ENCODE results near the gene STPG3. TPM values are rescaled to one million over a fixed set of nuclear protein-coding genes. Genes with fewer than 3 reads are reported as not detected.

The STPG3 gene
- total and polyA plus RNA-seq, 2 experiments from 2014 or later = not detected

DNA sequence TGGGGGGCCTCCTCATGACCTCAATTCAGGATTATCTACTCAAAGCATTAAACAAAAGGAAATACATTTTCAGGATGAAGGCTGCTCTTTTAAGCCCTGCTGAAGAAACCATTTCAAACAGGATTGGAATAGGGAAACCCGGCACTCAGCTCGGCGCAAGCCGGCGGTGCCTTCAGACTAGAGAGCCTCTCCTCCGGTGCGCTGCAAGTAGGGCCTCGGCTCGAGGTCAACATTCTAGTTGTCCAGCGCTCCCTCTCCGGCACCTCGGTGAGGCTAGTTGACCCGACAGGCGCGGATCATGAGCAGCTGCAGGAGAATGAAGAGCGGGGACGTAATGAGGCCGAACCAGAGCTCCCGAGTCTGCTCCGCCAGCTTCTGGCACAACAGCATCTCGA is 46.4 kb upstream of the STPG3 start:
- H3K27ac ChIP-seq (ENCODE audit: low read depth) = no peak overlapping the region
- H3K4me2 ChIP-seq = peak overlapping the region; percentile 98
- no peaks in the 10 kb centered on the region for H3K36me3 ChIP-seq (ENCODE audit: insufficient read depth)
- Mint-ChIP-seq H3K27ac (peak overlapping the region; percentile 93), H3K27me3 (ENCODE audit: insufficient read depth, low read depth, poor library complexity) (peaks cover 22% of the 10 kb centered on the region), H3K4me1 (peaks cover 30% of the 10 kb centered on the region), H3K4me3 (peak overlapping the region; percentile 97), H3K9me3 (no peaks in the 10 kb centered on the region), H3K36me3 (ENCODE audit: low read depth) (peaks cover 25% of the 10 kb centered on the region)
- H3K79me2 ChIP-seq (replicated peaks; ENCODE audit: insufficient read depth) = peaks cover 42% of the 10 kb centered on the region
- no peaks in the 10 kb centered on the region for H3K9me2 ChIP-seq (ENCODE audit: insufficient read depth)
- H3K4me1 ChIP-seq (ENCODE audit: insufficient read depth) = peaks cover 24% of the 10 kb centered on the region
- peaks cover 21% of the 10 kb centered on the region; the same call in 1 of the 2 replicates for H3F3A ChIP-seq (replicated peaks; ENCODE audit: low read depth)
- no peaks in the 10 kb centered on the region for H3K27me3 ChIP-seq (ENCODE audit: insufficient read depth)
- TF ChIP-seq JUNB (IDR thresholded peaks at IDR 0.05; ENCODE audit: unreplicated experiment) (no peak), CREB1 (CRISPR knock-in tag; IDR thresholded peaks at IDR 0.05; ENCODE audit: low read depth) (no peak), ZNF331 (CRISPR knock-in tag; IDR thresholded peaks at IDR 0.05; ENCODE audit: low read depth) (no peak), STAT1 (IDR thresholded peaks at IDR 0.05; ENCODE audit: unreplicated experiment) (no peak), EZH2phosphoT487 (IDR thresholded peaks at IDR 0.05; ENCODE audit: unreplicated experiment) (no peak), EZH2 (IDR thresholded peaks at IDR 0.05; ENCODE audit: low read depth, unreplicated experiment) (no peak), NANOG (IDR thresholded peaks at IDR 0.05; ENCODE audit: borderline replicate concordance) (no peak), POLR2AphosphoS5 (IDR thresholded peaks at IDR 0.05; ENCODE audit: low read depth) (no peak), ZNF114 (CRISPR knock-in tag; IDR thresholded peaks at IDR 0.05) (no peak)
- TF ChIP-seq, protein P1, sequence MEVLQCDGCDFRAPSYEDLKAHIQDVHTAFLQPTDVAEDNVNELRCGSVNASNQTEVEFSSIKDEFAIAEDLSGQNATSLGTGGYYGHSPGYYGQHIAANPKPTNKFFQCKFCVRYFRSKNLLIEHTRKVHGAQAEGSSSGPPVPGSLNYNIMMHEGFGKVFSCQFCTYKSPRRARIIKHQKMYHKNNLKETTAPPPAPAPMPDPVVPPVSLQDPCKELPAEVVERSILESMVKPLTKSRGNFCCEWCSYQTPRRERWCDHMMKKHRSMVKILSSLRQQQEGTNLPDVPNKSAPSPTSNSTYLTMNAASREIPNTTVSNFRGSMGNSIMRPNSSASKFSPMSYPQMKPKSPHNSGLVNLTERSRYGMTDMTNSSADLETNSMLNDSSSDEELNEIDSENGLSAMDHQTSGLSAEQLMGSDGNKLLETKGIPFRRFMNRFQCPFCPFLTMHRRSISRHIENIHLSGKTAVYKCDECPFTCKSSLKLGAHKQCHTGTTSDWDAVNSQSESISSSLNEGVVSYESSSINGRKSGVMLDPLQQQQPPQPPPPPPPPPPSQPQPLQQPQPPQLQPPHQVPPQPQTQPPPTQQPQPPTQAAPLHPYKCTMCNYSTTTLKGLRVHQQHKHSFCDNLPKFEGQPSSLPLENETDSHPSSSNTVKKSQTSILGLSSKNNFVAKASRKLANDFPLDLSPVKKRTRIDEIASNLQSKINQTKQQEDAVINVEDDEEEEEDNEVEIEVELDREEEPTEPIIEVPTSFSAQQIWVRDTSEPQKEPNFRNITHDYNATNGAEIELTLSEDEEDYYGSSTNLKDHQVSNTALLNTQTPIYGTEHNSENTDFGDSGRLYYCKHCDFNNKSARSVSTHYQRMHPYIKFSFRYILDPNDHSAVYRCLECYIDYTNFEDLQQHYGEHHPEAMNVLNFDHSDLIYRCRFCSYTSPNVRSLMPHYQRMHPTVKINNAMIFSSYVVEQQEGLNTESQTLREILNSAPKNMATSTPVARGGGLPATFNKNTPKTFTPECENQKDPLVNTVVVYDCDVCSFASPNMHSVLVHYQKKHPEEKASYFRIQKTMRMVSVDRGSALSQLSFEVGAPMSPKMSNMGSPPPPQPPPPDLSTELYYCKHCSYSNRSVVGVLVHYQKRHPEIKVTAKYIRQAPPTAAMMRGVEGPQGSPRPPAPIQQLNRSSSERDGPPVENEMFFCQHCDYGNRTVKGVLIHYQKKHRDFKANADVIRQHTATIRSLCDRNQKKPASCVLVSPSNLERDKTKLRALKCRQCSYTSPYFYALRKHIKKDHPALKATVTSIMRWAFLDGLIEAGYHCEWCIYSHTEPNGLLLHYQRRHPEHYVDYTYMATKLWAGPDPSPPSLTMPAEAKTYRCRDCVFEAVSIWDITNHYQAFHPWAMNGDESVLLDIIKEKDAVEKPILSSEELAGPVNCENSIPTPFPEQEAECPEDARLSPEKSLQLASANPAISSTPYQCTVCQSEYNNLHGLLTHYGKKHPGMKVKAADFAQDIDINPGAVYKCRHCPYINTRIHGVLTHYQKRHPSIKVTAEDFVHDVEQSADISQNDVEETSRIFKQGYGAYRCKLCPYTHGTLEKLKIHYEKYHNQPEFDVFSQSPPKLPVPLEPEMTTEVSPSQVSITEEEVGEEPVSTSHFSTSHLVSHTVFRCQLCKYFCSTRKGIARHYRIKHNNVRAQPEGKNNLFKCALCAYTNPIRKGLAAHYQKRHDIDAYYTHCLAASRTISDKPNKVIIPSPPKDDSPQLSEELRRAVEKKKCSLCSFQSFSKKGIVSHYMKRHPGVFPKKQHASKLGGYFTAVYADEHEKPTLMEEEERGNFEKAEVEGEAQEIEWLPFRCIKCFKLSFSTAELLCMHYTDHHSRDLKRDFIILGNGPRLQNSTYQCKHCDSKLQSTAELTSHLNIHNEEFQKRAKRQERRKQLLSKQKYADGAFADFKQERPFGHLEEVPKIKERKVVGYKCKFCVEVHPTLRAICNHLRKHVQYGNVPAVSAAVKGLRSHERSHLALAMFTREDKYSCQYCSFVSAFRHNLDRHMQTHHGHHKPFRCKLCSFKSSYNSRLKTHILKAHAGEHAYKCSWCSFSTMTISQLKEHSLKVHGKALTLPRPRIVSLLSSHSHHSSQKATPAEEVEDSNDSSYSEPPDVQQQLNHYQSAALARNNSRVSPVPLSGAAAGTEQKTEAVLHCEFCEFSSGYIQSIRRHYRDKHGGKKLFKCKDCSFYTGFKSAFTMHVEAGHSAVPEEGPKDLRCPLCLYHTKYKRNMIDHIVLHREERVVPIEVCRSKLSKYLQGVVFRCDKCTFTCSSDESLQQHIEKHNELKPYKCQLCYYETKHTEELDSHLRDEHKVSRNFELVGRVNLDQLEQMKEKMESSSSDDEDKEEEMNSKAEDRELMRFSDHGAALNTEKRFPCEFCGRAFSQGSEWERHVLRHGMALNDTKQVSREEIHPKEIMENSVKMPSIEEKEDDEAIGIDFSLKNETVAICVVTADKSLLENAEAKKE (CRISPR knock-in tag; IDR thresholded peaks at IDR 0.05) = no peak
- TF ChIP-seq, protein P2, sequence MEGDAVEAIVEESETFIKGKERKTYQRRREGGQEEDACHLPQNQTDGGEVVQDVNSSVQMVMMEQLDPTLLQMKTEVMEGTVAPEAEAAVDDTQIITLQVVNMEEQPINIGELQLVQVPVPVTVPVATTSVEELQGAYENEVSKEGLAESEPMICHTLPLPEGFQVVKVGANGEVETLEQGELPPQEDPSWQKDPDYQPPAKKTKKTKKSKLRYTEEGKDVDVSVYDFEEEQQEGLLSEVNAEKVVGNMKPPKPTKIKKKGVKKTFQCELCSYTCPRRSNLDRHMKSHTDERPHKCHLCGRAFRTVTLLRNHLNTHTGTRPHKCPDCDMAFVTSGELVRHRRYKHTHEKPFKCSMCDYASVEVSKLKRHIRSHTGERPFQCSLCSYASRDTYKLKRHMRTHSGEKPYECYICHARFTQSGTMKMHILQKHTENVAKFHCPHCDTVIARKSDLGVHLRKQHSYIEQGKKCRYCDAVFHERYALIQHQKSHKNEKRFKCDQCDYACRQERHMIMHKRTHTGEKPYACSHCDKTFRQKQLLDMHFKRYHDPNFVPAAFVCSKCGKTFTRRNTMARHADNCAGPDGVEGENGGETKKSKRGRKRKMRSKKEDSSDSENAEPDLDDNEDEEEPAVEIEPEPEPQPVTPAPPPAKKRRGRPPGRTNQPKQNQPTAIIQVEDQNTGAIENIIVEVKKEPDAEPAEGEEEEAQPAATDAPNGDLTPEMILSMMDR (conservative IDR thresholded peaks at IDR 0.05; ENCODE audit: low read depth in 2 of 2) = no peak
- TF ChIP-seq, protein P3, sequence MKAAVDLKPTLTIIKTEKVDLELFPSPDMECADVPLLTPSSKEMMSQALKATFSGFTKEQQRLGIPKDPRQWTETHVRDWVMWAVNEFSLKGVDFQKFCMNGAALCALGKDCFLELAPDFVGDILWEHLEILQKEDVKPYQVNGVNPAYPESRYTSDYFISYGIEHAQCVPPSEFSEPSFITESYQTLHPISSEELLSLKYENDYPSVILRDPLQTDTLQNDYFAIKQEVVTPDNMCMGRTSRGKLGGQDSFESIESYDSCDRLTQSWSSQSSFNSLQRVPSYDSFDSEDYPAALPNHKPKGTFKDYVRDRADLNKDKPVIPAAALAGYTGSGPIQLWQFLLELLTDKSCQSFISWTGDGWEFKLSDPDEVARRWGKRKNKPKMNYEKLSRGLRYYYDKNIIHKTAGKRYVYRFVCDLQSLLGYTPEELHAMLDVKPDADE (IDR thresholded peaks at IDR 0.05) = no peak
- TF ChIP-seq, protein P4, sequence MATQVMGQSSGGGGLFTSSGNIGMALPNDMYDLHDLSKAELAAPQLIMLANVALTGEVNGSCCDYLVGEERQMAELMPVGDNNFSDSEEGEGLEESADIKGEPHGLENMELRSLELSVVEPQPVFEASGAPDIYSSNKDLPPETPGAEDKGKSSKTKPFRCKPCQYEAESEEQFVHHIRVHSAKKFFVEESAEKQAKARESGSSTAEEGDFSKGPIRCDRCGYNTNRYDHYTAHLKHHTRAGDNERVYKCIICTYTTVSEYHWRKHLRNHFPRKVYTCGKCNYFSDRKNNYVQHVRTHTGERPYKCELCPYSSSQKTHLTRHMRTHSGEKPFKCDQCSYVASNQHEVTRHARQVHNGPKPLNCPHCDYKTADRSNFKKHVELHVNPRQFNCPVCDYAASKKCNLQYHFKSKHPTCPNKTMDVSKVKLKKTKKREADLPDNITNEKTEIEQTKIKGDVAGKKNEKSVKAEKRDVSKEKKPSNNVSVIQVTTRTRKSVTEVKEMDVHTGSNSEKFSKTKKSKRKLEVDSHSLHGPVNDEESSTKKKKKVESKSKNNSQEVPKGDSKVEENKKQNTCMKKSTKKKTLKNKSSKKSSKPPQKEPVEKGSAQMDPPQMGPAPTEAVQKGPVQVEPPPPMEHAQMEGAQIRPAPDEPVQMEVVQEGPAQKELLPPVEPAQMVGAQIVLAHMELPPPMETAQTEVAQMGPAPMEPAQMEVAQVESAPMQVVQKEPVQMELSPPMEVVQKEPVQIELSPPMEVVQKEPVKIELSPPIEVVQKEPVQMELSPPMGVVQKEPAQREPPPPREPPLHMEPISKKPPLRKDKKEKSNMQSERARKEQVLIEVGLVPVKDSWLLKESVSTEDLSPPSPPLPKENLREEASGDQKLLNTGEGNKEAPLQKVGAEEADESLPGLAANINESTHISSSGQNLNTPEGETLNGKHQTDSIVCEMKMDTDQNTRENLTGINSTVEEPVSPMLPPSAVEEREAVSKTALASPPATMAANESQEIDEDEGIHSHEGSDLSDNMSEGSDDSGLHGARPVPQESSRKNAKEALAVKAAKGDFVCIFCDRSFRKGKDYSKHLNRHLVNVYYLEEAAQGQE (IDR thresholded peaks at IDR 0.05; ENCODE audit: unreplicated experiment) = no peak
- peaks cover 14% of the 10 kb centered on the region for H4K20me1 ChIP-seq (replicated peaks; ENCODE audit: insufficient read depth)
- no peak overlapping the region for H2AFZ ChIP-seq
- peak overlapping the region; percentile 98 for H3K4me3 ChIP-seq
- DNase-seq (ENCODE audit: low spot score) = no peak
- ATAC-seq = no peak

All from GM23338 (cell line).